NCI-H446 treated with DMSO at 0.1 percent for 48 hours (cell line): ENCODE results near the gene CYSLTR2.
"Not testable (repeated sequence)": the region's sequence is repeated elsewhere in the genome, so short reads cannot be mapped to it uniquely, and the experiment has no call there.

Experiments used
- DNase-seq: peaks from one replicate; lab custom pipeline; 2025; lab: John Stamatoyannopoulos, UW

The CYSLTR2 gene

DNA sequence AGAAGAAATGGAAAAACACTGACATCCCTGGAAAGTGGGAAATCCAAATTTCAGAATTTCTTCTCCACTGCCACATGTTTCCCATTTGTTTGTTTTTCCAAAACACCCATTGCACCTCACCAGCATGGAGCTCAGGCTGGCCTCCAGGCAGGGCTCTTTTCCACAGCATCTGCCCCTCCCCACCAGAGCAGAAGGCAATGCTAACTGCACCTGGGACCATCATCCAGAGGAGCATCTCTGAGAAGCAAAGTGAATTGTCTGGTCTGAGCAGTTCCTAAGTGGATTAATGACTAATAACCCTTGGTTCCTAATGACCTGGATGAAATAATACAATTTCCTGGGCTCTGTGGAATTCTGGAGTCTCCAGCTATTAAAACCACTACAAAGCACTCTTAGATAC is 8.8 kb upstream of the CYSLTR2 start:
- no peak for DNase-seq

DNA sequence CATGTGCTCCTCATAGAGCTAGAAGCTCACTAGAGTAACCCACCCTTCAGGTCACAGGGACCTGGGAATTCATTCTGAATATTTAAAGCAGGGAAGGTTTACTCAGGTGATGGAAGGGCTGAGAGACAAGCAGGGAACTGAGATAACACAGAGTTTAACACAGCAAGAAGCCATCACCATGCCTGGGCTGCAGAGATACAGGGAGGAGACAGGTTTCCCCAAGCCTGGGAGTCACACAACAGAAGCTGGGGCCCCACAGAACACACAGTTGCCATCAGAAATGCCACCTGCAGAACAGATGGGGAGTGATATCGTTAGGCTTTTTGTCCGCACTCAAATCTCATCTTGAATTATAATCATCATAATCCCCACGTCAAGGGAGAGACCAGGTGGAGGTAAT is 7.9 kb upstream of the CYSLTR2 start:
- DNase-seq = no peak

DNA sequence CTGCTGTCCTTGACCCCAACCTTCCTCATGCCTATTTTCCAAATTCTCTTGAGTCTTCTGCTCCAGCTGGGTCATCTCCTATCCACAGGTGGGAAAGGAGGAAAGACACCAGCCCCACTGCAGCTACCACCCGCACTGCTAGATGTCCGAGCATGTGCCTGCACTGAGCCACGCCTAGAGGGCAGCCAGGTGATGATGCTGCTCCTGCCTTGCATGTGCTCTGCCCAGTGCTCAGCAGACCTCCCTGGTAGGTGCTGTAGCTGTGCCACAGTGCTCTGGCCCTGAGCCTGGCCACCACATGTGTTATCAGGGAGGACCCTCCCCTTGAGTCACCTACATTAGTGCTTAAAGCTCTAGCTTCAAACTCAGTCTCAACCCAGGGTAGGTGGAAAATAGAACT is 6.9 kb upstream of the CYSLTR2 start:
- no peak for DNase-seq

DNA sequence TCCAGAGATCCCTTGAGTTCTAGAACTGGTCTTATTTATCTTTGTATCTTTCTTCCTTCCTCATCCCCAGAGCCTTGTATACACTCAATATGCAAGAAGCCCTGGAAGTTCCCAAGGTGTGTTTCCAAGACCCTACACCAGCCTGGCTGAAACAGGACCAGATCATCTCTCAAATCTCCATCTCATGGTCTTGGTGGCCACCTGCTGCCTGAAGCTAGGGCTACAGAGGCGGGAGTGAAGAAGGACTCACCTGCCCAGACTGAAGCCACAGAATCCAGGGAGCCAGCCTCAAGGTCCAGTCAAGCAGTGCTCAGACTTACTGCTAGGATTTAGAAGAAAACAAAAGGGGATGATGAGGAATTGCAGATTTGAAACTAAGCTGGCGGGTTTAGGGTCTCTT is 6.1 kb upstream of the CYSLTR2 start:
- DNase-seq = no peak

DNA sequence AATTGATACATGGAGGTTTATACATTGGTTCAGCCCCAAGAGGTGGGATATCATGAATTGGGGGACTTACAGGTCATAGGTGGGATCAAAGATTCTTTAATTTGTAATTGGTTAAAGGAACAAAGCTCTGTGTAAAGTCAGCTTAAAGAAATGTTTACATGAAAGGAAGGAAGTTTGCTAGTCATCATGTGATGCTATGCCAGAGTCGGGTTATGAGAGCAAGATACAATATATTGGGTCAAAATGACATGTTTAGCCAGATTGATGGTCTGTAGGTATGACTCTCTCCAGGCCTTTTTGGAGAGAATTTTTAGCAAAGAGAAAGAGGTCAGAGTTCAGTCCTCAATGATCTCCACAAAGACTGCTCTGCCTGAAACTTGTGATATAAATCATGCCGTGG is 5.3 kb upstream of the CYSLTR2 start:
- no peak for DNase-seq

DNA sequence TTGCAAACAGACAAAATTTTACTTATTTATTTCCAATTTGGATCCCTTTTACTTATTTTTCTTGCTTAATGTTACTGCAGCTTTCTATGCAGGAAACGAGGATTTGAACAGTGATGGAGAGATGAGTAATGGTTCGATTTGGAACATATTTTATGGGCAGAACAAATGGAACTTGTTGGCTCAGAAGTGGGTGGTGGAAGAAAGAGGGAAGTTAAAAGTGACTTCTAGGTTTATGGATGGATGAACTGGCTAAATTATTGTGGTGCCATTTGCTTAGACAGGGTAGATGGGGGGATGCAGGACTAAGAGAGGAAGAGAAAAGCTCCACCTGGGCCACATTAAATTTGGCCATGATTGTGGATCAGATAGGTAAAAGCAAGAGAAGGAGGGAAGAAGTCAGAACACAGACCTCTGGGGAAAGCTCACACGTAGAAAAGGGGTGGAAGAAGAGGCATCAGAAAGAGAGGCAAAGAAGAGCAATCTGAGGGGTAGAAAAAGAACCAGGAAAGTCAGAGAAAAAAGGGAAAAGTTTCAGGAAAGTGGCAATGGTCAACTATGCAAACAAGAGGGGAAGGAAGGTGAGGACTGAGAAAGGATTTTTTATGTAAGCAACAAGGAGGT is 768 bp upstream of the CYSLTR2 start:
- DNase-seq = no peak

DNA sequence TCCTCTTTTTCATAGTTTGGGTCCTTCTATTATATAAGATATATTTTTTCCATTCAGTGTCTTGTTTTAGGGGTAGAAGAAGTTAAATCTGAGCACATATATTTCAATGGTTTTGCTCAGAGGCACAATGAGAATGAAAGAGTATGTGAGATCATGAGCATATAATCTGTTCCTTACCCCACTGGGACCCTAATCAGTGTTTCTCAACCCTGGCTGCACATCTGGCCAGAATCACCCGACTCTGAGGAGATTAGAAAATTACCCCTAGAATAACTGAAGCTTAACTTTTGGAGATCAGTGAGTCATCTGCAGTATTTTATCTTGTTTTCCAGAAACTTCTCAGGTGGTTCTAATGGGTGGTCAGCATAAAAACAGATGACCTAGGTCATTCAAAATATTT is 782 bp downstream of the CYSLTR2 start:
- no peak for DNase-seq

DNA sequence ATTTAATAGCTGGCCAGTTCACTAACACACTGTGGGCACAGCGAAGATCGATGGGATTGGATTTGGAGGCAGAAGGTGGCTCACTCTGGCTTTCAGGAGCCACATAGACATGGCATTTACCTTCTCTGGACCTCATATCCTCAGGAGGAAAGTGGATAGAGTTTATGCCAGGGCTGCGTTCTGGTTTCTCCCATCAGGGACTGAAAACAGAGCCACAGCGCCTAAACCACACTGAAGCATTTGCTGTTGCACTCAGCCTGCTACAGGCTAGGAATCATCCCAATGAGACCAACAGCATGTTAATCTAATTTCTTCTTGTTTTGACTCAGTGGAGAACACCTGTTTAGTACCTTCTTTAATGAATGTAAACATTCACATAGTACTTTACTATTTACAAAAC is 1.6 kb downstream of the CYSLTR2 start:
- no peak for DNase-seq

DNA sequence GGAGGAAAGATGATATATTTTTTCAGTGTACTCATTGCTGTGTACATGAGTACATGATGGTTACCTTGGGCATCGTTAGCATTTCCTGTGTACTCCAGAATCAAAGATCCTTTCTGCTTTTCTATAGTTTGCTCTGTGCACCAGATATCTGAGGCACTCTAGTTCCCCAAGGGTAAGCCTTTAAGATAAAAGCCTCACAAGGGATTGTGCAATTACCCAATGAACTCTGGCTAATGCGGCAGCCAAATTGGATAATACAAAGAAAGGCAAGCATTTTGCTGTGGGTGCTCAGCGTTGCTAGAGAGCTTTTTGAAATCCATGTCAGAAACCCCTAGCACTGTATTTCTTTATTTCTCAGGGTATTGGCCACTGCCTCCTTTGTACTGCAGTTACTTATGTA is 2.9 kb downstream of the CYSLTR2 start:
- no peak for DNase-seq

DNA sequence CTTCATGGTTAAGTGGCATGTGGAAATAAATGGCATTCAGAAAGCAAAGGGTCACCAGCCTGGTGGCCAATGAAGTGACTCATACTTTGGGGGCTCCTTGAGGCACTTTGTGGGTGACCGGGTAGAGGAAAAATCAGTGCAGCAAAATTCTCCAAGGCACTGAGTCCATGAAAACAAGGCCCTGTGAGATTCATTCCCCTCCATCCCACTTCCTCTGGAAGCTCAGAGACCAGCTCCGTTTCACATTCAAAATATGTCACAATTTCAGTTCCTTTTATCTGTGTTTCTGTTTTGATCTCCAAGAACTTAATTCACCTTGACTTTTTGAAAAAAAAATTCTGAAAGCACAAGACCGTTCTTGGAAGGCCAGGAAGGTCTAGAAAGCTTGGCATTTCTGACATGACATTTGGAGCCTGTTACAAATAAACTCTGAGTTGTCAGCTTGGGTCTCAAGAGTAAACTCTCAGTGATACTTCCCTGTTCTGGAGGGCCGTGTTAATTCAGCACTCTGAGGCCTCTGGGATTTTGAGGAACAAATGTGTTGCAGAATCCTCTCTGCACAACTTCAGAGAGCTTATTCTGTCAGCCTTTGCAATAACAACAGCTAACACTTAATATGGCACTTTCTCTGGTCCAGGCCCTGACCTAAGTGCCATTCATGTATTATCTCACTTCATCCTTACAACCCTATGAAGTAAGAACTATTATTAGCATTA is 6.8 kb downstream of the CYSLTR2 start:
- DNase-seq = no peak

DNA sequence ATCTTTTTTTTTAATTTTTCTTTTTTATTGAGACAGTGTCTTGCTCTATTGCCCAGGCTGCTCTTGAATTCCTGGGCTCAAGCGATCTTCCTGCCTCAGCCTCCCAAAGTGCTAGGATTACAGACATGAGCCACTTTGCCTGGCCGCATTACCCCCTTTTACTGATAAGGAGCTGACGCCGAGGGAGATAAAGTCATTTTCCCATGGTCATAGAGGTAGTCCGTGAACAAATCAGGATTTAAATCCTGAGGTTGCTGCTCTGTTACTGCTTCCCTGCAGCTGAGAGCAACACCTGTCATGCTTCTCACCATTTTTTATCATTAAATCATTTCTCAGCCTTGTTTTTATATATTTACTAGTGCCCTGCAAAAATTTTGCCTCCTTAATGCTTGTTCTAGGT is 7.4 kb downstream of the CYSLTR2 start:
- no peak for DNase-seq

DNA sequence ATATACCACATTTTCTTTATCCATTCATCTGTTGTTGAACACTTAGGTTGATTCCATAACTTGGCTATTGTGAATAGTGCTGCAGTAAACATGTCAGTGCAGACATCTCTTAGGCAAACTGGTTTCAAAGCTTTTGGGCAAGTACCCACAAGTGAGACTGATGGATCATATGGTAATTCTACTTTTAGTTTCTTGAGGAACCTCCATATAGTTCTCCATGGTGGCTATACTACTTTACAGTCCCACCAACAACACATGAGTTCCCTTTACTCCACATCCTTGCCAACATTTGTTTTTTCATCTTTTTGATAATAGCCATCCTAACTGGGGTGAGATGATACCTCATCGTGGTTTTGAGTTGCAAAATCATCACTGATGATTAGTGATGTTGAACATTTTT is 8.5 kb downstream of the CYSLTR2 start:
- DNase-seq = no peak

DNA sequence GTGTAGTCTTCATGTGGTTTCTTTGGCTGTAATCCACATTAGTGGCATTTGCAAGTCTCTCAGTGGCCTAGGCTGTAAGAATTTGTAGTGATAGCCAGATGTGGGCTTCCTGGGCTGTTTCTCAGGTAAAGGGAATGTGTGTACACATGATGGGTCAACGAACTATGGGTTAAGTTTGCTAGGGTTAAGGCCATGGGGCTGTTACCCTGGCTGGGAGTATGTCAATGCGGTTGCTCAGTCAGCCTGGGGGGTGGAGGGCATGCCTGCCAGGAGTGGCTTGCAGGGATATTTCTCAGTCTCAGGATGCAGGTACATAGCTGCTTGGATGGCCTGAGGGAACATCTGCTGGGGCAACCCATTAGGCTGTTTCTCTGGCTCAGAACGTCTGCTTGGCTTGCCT is 13.4 kb downstream of the CYSLTR2 start:
- DNase-seq = no peak

DNA sequence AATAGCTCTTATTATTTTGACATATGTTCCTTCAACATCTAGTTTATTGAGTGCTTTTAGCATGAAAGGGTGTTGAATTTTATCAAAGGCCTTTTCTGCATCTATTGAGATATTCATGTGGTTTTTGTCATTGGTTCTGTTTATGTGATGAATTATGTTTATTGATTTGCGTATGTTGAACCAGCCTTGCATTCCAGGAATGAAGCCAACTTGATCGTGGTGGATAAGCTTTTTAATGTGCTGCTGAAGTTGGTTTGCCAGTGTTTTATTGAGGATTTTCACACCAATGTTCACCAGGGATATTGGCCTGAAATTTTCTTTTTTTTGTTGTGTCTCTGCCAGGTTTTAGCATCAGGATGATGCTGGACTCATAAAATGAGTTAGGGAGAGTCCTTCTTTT is 17.7 kb downstream of the CYSLTR2 start:
- DNase-seq = not testable (repeated sequence)

DNA sequence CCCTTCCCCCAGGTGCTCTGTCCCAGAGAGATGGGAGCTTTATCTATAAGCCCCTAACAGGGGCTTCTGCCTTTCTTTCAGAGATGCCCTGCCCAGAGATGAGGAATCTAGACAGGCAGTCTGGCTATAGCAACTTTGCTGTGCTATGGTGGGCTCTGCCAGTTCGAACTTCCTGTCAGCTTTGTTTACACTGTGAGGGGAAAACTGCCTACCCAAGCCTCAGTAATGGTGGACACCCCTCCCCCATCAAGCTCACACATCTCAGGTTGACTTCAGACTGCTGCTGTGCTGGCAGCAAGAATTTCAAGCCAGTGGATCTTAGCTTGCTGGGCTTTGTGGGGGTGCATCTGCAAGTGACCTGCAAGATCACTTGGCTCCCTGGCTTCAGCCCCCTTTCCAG is 21.5 kb downstream of the CYSLTR2 start:
- no peak for DNase-seq

DNA sequence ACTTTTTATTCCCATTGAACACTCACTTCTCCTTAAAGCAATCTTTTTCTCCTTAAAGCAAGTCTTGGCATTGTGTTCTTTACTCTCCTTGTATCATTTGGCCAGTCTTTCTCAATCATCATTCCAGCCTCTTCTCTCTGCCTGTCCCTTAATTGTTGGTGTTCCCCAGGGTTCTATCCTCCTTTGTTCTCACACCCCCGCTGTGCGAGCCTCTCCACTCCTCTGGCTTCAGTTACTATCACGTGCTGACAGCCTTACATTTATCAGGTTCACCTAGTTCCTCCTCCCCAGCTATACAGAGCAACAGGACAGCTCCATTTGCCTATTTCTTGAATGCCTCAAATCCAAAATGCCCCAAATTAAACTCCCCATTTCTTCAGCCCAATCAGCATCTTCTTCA is 24.6 kb downstream of the CYSLTR2 start:
- DNase-seq = no peak

DNA sequence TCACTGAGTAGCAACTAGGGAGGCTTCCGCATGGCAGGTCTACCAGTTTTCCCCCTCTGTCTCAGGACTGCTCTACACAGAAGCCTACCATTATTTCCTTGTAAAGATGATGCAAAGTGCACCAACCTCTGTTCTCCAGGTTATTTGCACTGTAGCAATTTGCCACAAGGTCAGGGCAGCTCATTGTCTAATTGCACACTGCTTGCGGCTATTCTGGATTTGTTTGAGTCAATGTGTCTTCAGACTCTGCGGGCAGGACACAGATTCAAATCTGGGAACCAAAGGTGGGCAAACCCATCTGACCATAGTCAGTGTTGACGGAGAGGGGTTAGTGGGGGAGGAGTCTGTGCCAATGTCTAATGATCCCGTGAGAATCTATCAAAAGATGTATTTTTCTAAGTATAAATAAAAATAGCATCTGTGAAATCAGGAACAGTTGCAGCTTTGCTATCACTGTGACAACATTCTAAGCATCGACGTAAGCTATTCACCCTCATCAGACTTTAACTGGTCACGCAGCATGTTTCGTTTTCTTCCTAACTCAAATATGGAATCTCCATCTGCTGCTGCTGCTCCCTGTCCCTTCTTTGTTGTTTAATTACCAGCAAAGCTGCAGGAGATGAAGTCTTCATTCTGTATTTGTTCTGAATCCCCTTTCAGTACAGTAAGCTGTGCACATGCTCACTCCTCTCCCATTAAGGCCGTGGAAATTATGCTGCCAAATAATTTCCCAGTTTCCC is 26.4 kb downstream of the CYSLTR2 start:
- DNase-seq = no peak

DNA sequence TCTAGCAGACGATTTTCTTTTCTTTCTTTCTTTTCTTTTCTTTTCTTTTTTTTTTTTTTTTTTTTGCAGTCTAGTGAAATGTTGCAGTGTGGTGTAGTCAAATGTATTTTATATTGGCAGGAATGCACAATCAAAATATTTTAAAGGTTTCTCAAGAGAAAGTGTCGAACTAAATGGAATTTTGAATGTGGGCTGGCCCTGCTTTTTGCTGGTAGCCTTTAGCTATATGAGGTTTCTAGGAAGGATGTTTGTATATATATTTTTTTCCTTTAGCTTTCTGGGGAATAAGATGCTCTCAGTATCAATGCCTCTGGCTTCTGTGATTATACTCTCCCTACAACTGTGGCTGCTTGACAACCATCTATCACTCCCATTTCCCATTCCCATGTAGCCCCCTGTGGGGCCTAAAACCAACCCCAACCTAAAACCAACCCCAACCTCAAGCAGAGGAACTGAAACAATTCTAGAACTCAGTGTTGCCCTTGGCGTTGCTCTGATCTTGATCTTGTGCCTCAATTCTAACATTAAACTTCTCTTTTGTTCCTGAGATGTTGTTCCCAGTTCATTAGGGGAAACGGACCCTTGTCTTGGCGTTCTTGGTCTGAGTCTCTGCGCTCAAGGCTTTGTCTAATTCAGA is 27.1 kb downstream of the CYSLTR2 start:
- no peak for DNase-seq

DNA sequence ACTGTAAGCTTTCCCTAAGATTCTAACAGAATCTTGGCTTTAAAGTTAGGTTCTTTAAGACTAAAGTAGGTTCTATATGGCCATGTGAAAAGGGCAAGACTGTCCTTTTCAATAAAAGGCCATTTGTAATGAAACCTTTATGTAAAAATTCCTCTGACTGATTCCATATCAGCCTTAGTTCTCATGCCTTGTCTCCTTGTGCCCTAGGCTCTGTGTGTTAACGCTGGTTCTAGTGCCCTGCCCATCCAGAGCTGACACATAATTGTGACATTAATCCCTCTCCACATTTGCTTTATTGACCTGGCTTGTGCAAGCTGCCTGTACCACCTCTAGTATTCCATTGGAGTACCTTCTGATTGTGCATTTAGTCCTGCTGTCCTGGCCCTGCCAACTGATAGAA is 28.2 kb downstream of the CYSLTR2 start:
- no peak for DNase-seq

DNA sequence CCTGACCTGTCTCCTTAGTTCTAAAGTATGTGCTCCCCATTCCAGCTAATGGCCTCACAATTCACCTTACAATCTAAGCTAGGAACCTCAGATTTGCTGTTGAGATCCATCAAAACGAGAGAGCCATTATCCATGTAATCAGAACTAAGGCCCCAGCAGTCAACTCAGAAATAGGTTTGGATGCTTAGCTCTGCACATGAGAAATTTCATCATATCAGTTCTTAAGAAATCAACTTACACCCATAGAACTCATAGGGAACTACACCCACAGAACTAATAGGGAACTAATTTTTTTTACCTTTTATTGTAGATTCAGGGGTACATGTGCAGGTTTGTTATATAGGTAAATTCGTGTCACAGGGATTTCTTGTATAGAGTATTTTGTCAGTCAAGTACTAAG is 28.7 kb downstream of the CYSLTR2 start:
- no peak for DNase-seq

DNA sequence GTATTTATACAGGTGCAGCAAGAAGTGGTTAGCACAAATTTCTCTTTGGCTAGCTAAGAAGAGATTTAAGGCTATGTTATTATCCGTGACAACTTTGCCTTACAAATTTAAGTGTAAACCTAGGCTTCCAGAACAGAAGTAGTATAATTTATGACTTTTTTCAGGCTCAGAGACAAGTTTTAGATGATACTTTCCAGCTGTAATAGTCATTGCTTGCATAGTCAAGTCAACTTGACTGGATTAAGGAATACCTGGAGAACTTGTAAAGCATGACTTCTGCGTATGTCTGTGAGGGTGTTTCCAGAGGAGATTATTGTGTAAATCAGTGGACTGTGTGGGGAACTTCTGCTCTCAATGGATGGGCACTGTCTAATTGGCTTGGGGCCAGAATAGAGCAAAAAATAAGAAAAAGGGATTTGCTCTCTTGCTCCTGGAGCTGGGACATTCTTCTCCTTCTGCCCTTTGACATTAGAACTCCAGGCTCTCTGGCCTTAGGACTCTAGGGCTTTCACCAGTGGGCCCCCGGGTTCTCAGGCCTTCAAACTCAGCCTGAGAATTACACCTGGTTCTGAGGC is 33.0 kb downstream of the CYSLTR2 start:
- no peak for DNase-seq

DNA sequence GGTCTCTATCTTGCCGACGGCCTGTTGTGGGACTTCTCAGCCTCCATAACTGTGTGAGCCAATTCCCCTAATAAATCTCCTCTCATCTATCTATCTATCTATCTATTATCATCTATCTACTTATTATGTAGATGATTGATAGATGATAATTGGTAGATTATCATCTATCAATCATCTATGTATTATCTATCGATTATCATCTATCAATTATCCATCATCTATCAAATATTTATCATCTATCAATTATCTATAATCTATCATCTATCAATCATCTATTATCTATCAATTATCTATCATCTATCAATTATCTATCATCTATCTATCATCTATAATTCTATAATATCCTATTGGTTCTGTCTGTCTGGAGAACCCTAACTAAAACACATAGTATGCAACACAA is 33.5 kb downstream of the CYSLTR2 start:
- no peak for DNase-seq

DNA sequence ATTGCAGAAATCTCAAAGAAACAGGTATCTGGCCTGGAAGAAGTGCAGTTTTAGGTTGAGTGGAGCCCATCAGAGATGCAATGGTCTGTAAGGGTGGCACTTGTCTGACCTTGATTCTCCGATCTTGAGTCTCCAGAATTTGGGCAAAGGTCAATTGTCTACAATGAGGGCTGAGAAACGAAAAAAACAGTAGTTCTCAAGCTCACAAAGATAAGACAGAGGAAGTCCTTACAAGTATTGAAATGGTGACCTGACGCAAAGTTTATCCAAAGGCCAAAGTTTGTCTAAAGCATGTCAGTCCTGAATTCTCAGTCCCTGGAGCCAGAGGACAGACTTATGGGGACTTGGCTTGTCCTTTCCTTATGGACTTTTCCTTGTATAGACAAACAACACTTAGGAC is 40.3 kb downstream of the CYSLTR2 start:
- DNase-seq = no peak
